Upper lobe of left lung (tissue), 6 donors: ENCODE measurements around the gene HLA-DQA1. TPM values are rescaled to one million over a fixed set of nuclear protein-coding genes. Genes with fewer than 3 reads are reported as not detected.

Source experiments
- ATAC-seq, 2 donors: fragments of 200-7000 bp; cut with Tn5 transposase; one replicate each; pipeline ENCODE4 v1.9.1; 2022; ENCODE audit warnings: mild to moderate bottlenecking in 2 of 2, moderate library complexity in 2 of 2; ENCODE audit not compliant: low FRiP score in 2 of 2
- DNase-seq, 2 donors: peaks; one replicate each; pipeline ENCODE4 v3.0.0-alpha.2; 2019 to 2020
- H3K27ac ChIP-seq, 4 donors: fragments of 200-600 bp; sonication (generic); one replicate each; pipeline ENCODE4 v1.5.1; 2016 to 2019
- H3K27me3 ChIP-seq, 4 donors: fragments of 200-600 bp; sonication (generic); one replicate each; pipeline ENCODE4 v1.5.1; 2017 to 2019
- H3K36me3 ChIP-seq, 4 donors: fragments of 200-600 bp; sonication (generic); one replicate each; pipeline ENCODE4 v1.5.1; 2016 to 2019
- H3K4me1 ChIP-seq, 4 donors: fragments of 200-600 bp; sonication (generic); one replicate each; pipeline ENCODE4 v1.5.1; 2018 to 2019
- H3K4me3 ChIP-seq, 4 donors: fragments of 200-600 bp; sonication (generic); one replicate each; pipeline ENCODE4 v1.5.1; 2017 to 2019; ENCODE audit warnings: mild to moderate bottlenecking in 2 of 4, moderate library complexity in 1 of 4
- H3K9me3 ChIP-seq, 4 donors: fragments of 200-600 bp; sonication (generic); one replicate each; pipeline ENCODE4 v1.5.1; 2018 to 2019
- CTCF ChIP-seq, 6 experiments: fragments of 450-650 bp in 4 of 6; fragments of 200-600 bp in 2 of 6; sonication (generic) in 2 of 6; IDR thresholded peaks; one replicate each; pipeline ENCODE4 v1.5.1; 2016 to 2019; ENCODE audit warnings: antibody characterized with exemption in 6 of 6
- EP300 ChIP-seq, 4 donors: sonication (generic); formaldehyde crosslinking; IDR thresholded peaks; one replicate each; pipeline ENCODE4 v1.5.1; 2017; ENCODE audit warnings: antibody characterized with exemption in 4 of 4, control low read depth in 2 of 4
- POLR2A ChIP-seq, 4 donors: fragments of 450-650 bp; IDR thresholded peaks; one replicate each; pipeline ENCODE4 v1.5.1; 2016 to 2017; ENCODE audit warnings: antibody characterized with exemption in 4 of 4, mild to moderate bottlenecking in 2 of 4
- POLR2AphosphoS5 ChIP-seq, 2 donors: sonication (generic); formaldehyde crosslinking; IDR thresholded peaks; one replicate each; pipeline ENCODE4 v1.5.1; 2017; ENCODE audit warnings: antibody characterized with exemption in 2 of 2
- WGBS, 2 donors: methylation state at CpG; one replicate each; pipeline ENCODE4 v1.1.5; 2017 to 2018; 5-methylcytosine and 5-hydroxymethylcytosine counted together
- total RNA-seq, 6 donors: library from RNA; depleted of rRNA in 4 of 6; stranded (reverse); fragments of >200 nt in 4 of 6; gene quantifications; one replicate each; pipeline versions ENCODE4 v1.1.0 to v1.2.1, GENCODE V29; 2016 to 2021
- donor health status: DM: no; HTN: no; CAD: no; lungs with moderate emphysema.
- donor health status: DM: no; HTN: yes; CAD: no; lungs with severe emphysema.

HLA-DQA1 gene
- total RNA-seq, 6 donors from 2014 or later: 7.8 to 476 (median 122) TPM; not detected in 1

- ATAC-seq (no peak), DNase-seq (no peak)
- Histone ChIP-seq H3K9me3 (no peaks in the 10 kb centered on the region), H3K4me1 (peaks cover 0 to 5% (median 0%) of the 10 kb centered on the region in 4 donors), H3K36me3 (no peaks in the 10 kb centered on the region), H3K27me3 (no peaks in the 10 kb centered on the region), H3K27ac (no peak overlapping the region), H3K4me3 (no peak overlapping the region)
- 21 to 75% methylated on average over 2 of the region's 2 CpGs for WGBS, 2 donors
- TF ChIP-seq POLR2A (IDR thresholded peaks at IDR 0.05) (no peak), POLR2AphosphoS5 (IDR thresholded peaks at IDR 0.05) (no peak), CTCF (IDR thresholded peaks at IDR 0.05) (no peak), EP300 (IDR thresholded peaks at IDR 0.05) (no peak)
These were observed 29.3 kb upstream of the HLA-DQA1 start for GRCh38 chr6:32607988-32608298.

GRCh38 chr6:32608362-32608761 is 28.8 kb upstream of the HLA-DQA1 start:
- DNase-seq (no peak), ATAC-seq (no peak)
- peak overlapping the region in 1 of 4 donors; percentile 75 for H3K27ac ChIP-seq
- 32 to 54% methylated on average over 3 of the region's 3 CpGs for WGBS, 2 donors
- H3K9me3 ChIP-seq: no peaks in the 10 kb centered on the region
- peak in 1 of 6 experiments; percentile 23 for TF ChIP-seq CTCF (IDR thresholded peaks at IDR 0.05)
- no peak for TF ChIP-seq POLR2AphosphoS5 (IDR thresholded peaks at IDR 0.05)
- TF ChIP-seq EP300 (IDR thresholded peaks at IDR 0.05): no peak
- no peak for TF ChIP-seq POLR2A (IDR thresholded peaks at IDR 0.05)
- no peaks in the 10 kb centered on the region for H3K27me3 ChIP-seq
- H3K4me3 ChIP-seq: no peak overlapping the region
- H3K36me3 ChIP-seq: no peaks in the 10 kb centered on the region
- peaks cover 0 to 5% (median 0%) of the 10 kb centered on the region in 4 donors for H3K4me1 ChIP-seq

GRCh38 chr6:32609391-32609730 is 27.8 kb upstream of the HLA-DQA1 start:
- ATAC-seq (no peak), DNase-seq (no peak)
- no peak for TF ChIP-seq POLR2A (IDR thresholded peaks at IDR 0.05)
- TF ChIP-seq EP300 (IDR thresholded peaks at IDR 0.05): no peak
- TF ChIP-seq CTCF (IDR thresholded peaks at IDR 0.05): no peak
- TF ChIP-seq POLR2AphosphoS5 (IDR thresholded peaks at IDR 0.05): no peak
- Histone ChIP-seq H3K9me3 (no peaks in the 10 kb centered on the region), H3K27me3 (no peaks in the 10 kb centered on the region), H3K27ac (peak overlapping the region; percentile 65 to 75 (median 66)), H3K36me3 (no peaks in the 10 kb centered on the region), H3K4me3 (no peak overlapping the region), H3K4me1 (peaks cover 0 to 5% (median 0%) of the 10 kb centered on the region in 4 donors)
- 64 to 80% methylated on average over 2 to 3 of the region's 3 CpGs for WGBS, 2 donors

GRCh38 chr6:32609731-32610640 is 27.2 kb upstream of the HLA-DQA1 start:
- no peaks in the 10 kb centered on the region for H3K27me3 ChIP-seq
- H3K4me3 ChIP-seq: peak overlapping the region in 2 of 4 donors; percentile 21 to 25
- DNase-seq (peak in 1 of 2 donors; percentile 82), ATAC-seq (peak; percentile 97 to 98)
- H3K36me3 ChIP-seq: no peaks in the 10 kb centered on the region
- TF ChIP-seq POLR2A (IDR thresholded peaks at IDR 0.05) (peak in 1 of 4 donors; percentile 30), POLR2AphosphoS5 (IDR thresholded peaks at IDR 0.05) (peak in 1 of 2 donors; percentile 27), EP300 (IDR thresholded peaks at IDR 0.05) (no peak)
- H3K27ac ChIP-seq: peak overlapping the region; percentile 67 to 80 (median 78)
- no peaks in the 10 kb centered on the region for H3K9me3 ChIP-seq
- H3K4me1 ChIP-seq: peaks cover 0 to 5% (median 0%) of the 10 kb centered on the region in 4 donors
- 11 to 16% methylated on average over 8 of the region's 8 CpGs for WGBS, 2 donors

GRCh38 chr6:32610682-32611296 is 26.4 kb upstream of the HLA-DQA1 start:
- peak in 1 of 4 donors; percentile 9 for TF ChIP-seq EP300 (IDR thresholded peaks at IDR 0.05)
- no peak for TF ChIP-seq POLR2AphosphoS5 (IDR thresholded peaks at IDR 0.05)
- no peak for TF ChIP-seq POLR2A (IDR thresholded peaks at IDR 0.05)
- TF ChIP-seq CTCF (IDR thresholded peaks at IDR 0.05): no peak
- H3K4me1 ChIP-seq: peaks cover 0 to 5% (median 0%) of the 10 kb centered on the region in 4 donors
- 23 to 36% methylated on average over 3 of the region's 3 CpGs for WGBS, 2 donors
- ATAC-seq: no peak
- no peaks in the 10 kb centered on the region for H3K36me3 ChIP-seq
- DNase-seq: no peak
- no peaks in the 10 kb centered on the region for H3K27me3 ChIP-seq
- H3K4me3 ChIP-seq: no peak overlapping the region
- no peaks in the 10 kb centered on the region for H3K9me3 ChIP-seq
- H3K27ac ChIP-seq: peak overlapping the region; percentile 38 to 80 (median 78)
